HG03039 (cell line): ENCODE results near the gene CORO2B.

Source experiments
- ATAC-seq: cut with Tn5 transposase; IDR thresholded peaks from one replicate; pipeline ENCODE4 v1.9.1; 2021; ENCODE audit warnings: mild to moderate bottlenecking, moderate library complexity; ENCODE audit not compliant: unreplicated experiment

The CORO2B gene

GRCh38 chr15:68571582-68571981 is 7.2 kb upstream of the CORO2B start:
- no peak for ATAC-seq

DNA sequence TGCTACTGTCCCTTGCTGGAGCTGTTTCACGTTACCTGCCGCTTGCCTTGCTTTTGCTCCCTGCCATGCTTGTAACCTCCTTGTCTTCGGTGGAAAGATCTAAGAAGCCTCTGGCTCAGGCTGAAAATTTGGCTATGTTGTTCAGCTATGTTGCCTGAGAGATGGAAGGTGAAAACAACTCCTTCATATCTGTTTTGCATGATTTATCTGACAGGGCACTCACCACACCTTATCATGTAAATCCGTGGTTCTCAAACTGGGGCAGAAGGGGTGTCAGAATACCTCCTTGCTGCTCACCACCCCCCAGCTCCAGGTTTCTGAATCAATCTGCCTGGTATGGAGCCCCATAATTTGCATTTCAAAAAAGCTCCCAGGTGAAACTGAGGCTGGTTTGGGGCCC is 6.5 kb upstream of the CORO2B start:
- ATAC-seq, result no peak

DNA sequence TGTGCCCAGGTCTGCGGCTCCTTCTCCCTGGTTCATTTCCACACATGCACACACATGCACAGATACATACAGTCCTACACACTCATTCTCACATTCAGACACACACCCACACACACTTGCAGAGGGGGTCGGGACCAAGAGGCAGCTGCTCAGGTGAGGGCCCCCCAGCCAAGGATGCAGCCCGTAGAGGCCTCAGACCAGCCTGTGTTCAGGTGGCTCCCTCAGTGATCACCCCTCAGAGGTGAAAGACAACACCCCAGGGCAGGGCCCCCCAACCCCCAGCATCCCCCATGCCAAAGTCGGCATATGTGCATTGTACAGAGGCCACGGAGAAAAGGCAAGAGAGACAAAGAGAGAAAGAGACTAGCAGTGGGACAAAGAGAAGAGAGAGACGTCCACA is 5.9 kb upstream of the CORO2B start:
- ATAC-seq, result no peak

GRCh38 chr15:68574046-68574445 is 4.7 kb upstream of the CORO2B start:
- no peak for ATAC-seq

DNA sequence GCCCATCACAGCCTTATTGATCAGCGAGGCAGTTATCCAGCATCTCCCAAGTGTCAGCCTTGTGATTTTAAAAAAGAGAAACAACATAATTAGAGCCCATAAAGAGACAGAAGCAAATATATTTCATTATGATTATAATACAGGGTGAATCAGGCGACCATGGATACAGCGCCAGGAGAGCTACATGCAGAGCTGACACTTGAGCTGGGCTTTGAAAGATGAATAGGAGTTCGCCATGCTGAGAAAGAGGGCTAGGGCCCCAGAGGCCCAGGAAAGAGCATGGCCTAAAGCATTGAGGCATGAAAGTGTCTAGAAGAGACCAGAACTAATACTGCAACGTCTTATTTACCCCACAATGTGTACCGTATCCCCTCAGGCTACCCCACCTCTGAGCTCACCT is 4.2 kb upstream of the CORO2B start:
- no peak for ATAC-seq

DNA sequence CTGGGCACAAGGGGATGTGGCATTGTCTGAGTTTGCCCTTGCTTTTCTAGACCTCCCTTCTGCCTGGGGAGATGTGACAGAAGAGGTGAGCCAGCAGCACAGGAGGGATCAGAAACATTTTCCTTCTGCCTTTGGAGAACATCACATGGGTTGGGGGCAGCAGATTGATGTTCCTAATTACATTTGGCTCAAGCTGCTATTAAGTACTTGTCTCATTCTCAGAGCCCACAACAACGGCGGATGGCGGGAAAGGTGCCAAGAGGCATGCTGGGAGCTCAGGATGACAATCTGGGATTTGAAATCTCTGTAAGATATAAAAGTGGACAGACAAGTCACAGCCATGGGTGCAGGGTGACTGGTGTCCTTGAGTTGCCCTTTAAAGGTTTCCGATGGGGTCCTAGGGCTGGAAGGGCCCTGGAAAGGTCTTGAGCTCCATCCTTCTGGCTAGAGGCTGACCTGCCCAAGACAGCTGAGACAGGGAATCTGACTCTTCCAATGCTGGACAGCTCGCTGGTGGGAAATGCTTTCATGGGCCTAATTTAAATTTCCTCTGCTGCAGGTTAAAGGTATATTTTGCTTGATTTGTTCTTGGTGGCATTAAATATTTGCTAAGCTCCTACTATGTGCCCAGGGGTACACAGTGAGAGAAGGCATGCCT is 2.4 kb upstream of the CORO2B start:
- no peak for ATAC-seq

DNA sequence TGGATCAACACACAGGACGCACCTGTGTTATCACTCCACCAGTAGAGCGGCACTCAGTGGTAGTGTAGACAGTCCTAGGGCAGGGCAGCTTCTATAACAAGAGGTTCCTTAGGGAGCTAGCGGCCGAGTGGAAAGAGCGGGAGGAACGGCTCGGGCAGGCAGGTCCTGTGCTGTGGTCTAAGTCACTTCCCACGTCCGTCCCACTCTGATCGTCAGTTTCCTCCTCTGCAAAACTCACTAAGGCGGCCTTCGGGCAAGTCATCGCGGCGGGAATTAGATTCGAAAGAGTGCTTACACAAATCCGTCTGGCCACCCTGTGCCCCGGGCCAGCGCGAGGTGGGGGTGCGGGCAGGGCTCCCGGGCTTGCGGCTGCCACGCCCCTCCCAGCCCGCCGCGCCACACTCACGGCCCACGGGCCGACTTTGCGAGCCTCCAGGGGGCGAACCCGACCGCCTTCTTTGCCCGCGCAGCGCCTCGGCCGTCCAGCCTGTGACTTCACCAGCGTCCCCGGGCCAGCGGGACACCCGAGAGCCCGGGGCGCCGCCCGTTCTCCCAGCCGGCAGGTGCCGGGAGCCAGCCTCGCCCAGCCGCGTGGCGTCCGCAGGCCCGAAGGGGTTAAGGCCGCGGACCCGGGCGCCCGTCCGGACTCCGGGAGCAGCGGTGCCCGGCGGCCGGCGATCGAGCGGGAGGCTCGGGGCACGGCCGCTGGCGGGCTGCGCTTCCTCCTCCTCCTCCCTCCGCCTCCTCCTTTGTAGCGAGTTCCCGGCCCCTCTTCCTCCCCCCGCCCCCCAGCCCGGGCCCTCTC is 416 bp upstream of the CORO2B start:
- no peak for ATAC-seq

DNA sequence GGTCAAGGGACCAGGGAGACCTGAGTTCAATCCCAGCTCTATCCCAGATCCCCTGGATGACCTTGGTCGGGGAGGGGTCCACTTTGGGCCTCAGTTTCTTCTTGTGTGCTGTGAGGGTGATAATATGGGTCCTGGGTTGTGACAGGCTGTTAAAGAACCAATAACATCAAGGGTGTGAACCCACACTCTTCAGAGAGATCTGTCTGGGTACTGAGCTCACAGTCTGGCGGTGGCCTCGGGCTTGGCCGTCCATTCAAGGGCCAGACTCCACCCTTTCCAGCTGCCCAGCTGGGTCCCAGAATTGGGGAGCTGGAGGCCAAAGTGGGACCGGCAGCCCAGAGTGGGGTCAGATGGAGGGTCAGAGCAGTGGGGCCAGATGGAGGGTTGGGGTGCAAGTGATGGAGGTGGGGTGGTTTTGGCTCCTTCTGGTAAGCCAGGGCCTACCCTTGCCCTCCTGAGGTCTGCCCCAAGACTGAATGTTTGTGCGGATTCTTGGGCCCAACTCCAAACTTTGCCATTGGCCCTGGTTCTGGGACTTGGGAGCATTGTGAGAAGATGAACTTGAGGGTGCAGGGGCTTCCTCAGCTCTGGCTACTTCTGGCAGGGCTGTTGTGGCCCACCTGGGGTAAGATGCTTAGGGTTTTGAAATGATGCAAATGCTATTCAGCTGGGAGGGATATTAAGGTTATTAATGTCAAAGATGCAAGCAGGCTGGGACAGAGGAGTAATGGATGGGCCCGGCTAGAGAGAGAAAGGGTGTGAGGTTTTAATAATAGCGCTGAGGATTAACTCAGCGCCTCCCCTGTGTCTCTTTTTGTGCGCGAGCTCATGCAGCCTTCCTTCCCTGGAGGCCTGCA is 1.5 kb downstream of the CORO2B start:
- no peak for ATAC-seq

GRCh38 chr15:68580883-68581155 is 2.0 kb downstream of the CORO2B start:
- ATAC-seq, result no peak

DNA sequence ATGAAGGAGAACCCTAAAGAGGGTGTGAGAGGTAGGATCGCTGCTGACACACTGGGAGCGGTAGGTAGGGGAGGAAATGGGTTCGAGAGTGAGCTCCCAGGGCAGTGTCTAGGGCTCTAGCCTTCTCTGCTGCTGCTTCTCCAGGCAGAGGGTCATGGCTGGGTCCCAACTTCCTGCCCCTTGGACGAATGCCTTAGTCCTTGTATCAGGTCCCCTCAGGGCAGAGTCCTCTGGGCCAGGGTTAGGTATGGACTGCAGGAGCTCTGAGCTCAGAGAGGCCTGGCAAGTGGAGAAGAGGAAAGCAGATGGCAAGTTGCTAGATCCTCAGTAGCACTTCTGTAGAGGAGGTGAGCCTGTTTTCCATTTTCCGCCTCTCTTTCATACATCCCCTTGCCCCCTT is 2.9 kb downstream of the CORO2B start:
- ATAC-seq, result no peak

- ATAC-seq, result no peak
Observed at GRCh38 chr15:68582236-68582635, 3.4 kb downstream of the CORO2B start.

- ATAC-seq, result no peak
Observed at GRCh38 chr15:68582864-68583263, 4.1 kb downstream of the CORO2B start.

GRCh38 chr15:68583321-68583720 is 4.5 kb downstream of the CORO2B start:
- ATAC-seq, result no peak

DNA sequence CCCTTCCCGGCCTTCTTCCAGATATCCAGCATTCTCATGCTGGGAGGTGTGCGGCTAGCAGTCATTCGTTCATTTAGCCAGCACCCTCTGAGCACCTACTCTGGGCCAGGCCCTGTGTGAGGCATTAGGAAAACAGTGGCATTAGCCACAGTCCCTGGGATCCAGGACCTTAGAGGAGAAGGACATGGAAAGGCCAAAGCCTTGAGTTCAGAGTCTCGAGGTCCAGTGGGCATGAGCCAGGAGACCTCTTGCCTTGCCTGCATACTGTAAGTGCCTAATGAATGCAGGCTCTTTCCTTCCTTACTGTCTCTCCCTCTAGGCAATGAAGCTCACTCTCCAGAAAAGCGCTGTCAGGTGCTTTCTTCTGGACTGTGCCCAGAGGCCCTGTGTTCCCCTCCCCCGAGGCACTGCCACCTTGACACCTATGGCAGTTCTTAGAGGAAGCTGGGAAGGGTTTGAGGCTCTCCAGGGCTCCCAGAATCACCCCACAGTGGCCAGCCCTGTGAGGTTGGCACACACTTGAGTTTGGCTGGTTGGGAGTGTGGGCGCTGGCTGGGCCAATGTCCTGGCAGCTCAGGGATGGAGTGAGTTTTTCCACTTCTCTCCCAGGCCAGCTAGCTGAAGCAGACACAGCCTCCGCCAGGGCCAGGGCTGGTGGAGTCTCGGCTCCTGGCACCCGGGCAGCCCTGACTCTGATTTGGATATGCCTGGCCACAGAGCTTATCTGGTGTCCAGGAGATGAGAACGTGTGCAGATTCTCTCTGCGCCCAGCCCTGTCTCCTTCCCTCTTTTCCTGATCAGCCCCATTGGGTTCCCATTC is 5.4 kb downstream of the CORO2B start:
- ATAC-seq, result no peak

DNA sequence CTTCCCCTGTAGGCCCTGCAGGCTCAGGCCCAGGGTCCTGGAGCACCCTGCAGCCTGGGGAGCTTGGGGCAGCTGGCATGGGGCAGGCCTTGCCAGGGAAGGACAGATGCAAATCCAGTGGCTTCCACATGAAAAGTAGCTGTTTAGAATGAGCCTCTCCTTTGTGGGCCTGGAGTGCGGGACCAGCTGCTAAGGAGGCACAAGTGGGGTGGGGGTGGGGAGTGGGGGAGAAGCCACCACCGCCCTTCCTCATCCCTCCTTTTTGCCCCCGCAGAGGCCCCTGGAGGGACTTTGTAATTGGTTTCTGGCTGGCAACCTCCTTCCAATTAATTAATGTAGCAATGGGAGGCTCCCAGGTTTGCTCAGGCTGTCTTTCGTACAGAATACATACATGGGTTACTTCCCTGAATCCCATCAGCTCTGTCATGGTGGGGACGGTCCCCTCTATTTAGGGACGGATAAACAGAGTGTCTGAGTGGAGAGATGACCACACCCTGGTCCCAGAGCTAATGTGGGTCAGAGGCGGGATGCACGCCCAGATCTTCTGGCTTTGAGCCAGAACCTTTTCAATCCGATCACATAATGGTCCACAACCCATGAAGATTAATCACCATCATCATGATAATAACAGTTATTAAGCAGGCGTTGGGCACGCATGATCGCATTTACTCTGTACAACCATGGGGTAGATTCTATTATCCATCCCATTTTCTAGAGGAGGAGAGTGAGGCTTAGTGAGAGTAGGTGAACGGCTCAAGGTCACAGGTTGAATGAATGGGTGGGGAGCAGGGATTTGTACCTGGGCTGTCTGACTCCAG is 6.2 kb downstream of the CORO2B start:
- no peak for ATAC-seq

- ATAC-seq, result no peak
Observed at GRCh38 chr15:68585574-68586273, 6.9 kb downstream of the CORO2B start.

GRCh38 chr15:68586274-68586961 is 7.6 kb downstream of the CORO2B start:
- no peak for ATAC-seq

- ATAC-seq, result no peak
Observed at GRCh38 chr15:68587769-68588385, 9.1 kb downstream of the CORO2B start.

- no peak for ATAC-seq
Observed at GRCh38 chr15:68589053-68589452, 10.3 kb downstream of the CORO2B start.
